ENCODE measurements around the gene FOXO1. TPM values are rescaled to one million over a fixed set of nuclear protein-coding genes. Genes with fewer than 3 reads are reported as not detected.

Gene FOXO1
- total RNA-seq, 1 donor from 2014 or later, result 57.5 TPM

DNA sequence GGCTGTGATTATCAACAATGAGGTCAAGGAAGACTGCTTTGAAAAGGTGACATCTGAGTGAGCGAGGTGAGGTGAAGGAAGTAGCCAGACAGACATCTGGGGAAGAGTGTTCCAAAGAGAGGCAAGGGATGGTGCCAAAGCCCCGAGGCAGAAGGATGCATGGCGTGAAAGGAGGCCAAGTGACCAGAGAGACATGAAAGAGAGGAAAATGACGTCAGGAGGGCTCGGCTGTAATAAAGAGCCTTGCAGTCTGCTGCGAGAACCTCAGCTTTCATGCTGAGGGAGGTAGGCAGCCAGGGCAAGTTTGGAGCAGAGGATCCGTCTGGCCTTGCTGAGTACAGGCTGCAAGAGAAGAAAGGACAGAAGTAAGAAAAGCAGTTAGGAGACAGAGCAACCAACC, 50.8 kb downstream of the FOXO1 start:
- ATAC-seq (no peak), DNase-seq (ENCODE audit: low spot score) (no peak)
- intact Hi-C loops (cut with DNase I), result no loop called here

DNA sequence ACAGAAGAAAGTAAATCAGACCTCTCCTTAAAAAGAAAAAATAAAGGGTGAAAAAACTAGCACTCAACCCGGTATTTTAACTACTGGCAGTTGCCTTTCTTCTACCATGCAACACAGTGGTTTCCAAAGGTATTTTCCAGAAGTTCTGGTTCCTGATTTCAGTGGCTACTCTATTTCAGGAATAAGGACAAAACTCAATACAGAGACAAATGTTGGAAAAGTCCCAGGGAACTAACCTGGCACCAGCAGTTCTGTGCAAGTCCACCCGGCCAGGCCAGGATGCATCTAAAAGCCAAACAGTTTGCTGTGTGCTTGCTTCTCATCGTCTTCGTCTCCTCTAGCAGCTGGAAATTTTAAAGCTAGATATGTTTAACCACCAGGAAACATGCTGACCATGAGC, 52.5 kb downstream of the FOXO1 start:
- intact Hi-C loops (cut with DNase I), result no loop called here
- ATAC-seq (no peak), DNase-seq (ENCODE audit: low spot score) (no peak)

DNA sequence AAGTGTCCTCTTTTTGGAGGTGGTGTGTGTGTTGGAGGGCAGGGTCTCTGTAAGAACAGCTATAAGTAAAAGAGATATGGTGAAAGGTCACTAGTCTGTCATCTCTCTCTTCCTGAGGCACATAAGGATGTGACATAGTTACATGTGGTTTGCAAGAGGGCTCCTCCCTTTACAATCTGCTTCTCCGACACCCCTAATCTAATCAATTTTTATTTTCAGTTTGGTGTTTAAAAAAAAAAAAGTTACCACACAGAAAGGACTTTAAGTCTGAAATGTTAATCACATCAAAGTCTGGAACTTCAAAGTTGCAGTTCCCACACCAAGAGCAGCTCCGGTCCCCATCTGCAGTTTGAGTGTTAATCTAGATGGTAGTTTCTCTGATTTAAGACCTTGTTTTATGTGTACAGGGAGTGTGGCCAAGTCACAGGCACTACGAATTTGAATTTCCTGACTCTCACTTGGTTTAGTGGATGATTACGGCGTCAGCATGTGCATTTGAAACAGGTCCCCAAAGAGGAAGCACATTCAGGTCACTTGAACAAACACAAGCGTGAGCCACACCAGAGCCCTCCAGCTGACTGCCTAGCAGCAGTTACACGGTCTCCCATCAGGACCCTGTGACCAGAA, 53.1 kb downstream of the FOXO1 start:
- DNase-seq (ENCODE audit: low spot score) (no peak), ATAC-seq (peak; percentile 79)
- intact Hi-C loops (cut with DNase I), result no loop called here

DNA sequence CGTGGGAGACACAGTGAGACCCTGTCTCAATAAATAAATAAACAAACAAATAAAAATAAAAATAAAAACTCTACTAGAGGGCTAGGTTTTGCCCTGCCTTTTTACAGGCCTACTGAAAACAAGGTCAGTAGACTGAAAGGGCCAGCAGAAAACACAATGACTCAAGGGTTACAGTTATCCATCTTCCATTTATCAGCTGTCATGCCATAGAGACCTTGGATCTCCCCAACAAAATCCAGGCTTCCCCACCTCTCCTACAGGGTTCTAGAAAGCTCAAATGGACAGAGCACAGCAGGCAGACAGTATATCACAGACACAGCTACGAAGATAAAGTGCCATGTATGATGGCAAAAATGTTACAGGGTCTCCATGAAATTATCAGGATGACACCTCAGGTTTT, 54.4 kb downstream of the FOXO1 start:
- intact Hi-C loops (cut with DNase I), result no loop called here
- ATAC-seq (no peak), DNase-seq (ENCODE audit: low spot score) (no peak)

DNA sequence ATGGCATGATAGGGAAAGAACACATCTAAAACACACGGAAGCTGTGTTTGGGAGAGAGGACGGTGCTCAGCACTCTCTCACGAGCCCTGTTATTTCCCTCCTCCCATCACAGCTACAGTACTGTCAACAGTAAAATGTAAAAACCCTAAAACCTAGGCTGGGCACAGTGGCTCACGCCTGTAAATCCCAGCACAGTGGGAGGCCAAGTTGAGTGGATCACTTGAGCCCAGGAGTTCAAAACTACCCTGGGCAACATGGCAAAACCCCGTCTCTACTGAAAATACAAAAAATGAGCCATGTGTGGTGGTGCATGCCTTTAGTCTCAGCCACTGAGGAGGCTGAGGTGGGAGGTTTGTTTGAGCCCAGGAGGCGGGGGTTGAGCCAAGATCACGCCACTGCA, 54.8 kb downstream of the FOXO1 start:
- DNase-seq (ENCODE audit: low spot score), result no peak
- intact Hi-C loops (cut with DNase I), result no loop called here
- ATAC-seq, result no peak

DNA sequence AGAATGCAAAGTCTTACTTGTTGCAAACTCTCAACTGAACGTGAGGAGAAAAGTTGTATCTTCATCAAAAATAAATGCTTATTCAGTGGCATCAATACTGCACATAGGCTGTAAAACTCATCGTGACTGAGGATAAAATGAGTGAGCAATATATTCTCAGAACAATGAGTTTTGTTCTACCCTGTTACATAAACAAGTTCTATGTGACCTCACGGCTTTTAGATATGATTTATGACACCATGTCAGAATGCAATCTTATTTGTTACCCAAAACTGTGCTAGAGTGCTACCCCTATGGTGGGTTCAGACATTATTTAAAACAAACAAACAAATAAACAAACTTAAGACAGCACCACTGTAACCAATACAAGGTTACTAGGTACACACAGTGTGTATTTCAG, 55.4 kb downstream of the FOXO1 start:
- ATAC-seq, result no peak
- DNase-seq (ENCODE audit: low spot score), result no peak
- intact Hi-C loops (cut with DNase I), result no loop called here

DNA sequence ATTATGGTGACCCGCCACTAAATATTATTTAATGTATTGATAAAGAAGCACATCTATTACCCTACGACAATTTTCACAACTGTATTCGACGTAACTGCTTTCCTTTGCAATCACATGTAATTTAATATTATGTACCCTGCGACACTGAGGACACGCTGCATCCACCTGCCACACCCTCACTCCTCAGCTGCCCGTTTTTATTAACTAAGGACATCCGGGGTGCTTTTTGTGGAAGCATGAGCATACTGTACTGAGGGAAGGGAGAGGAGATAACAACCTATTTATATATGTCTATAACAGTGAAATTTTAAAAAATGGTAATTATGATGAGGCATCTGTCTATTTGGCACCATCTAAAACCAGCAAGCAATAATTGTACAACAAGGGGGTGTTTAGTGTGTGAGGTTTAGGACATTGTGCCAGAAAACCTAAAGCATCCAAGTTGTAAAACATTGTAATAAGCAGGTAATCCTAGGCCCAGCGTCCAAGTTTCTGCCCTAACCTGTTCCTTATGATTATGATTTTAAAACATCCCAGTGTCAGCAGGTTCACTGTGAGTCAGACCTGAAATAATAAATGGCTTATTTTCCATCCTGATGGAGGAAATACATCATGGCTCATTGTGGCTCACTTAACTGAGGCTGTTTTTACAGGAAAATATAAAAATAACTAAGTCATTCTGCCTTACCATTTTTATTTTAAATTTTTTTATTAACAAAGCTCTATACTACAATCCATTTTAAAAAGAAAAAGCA, 56.3 kb downstream of the FOXO1 start:
- no peak for DNase-seq (ENCODE audit: low spot score)
- no peak for ATAC-seq
- intact Hi-C loops (cut with DNase I), result no loop called here

DNA sequence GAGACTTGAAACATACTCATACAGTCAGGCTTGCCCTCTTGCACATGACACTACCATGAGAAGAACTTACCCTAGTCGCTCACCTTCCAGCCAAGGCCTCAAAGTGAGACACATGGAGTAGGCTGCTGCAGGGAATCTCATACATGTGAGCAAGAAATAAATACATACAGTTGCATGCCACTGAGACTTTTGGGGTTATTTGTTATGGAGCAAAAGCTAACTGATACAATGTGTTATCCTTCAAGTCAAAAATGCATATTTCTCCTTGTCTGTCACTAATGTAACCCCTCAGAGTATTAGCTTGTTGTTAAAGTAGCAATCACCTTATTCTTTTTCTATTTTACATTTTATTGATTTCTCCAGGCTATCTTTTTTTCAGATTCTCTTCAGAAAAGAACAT, 58.1 kb downstream of the FOXO1 start:
- intact Hi-C loops (cut with DNase I), result no loop called here
- ATAC-seq, result no peak
- DNase-seq (ENCODE audit: low spot score), result no peak

DNA sequence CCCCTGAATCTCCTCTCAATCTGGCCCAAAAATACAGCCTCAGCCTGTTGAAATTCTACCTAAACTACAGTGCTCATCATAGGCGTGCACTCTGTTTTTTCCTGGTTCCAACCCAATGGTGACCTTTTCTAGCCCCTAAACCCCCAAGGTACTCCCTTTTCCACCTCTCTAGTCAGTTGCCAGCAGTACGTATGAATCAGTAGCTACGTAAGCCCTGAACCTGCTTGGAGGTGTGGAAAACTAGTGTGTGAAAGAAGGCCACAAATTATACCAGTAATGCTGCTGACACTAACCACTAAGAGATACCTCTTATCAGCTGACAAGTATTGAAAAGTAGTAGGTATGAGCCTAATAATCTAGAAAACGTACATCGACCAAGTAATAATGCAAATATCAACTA, 60.9 kb downstream of the FOXO1 start:
- intact Hi-C loops (cut with DNase I), result no loop called here
- no peak for ATAC-seq
- no peak for DNase-seq (ENCODE audit: low spot score)

DNA sequence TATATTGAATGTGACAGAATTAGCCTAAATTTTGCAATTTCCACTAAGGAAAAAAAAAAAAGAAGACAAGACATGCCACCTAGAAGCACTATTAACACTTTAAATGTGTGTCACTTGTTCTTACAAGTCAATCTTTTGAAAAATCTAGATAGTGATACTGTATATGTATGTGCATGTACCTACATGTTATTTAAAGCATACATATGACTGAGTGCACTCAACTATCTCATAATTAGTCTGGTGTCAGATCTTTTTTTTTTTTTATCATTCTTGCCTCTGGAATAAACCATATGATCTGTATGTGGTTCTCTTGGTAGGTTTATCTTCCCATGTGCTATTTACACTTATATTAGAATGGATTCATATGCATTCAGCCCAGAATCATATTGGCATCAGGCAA, 62.3 kb downstream of the FOXO1 start:
- DNase-seq (ENCODE audit: low spot score) (no peak), ATAC-seq (no peak)
- intact Hi-C loops (cut with DNase I), result no loop called here

DNA sequence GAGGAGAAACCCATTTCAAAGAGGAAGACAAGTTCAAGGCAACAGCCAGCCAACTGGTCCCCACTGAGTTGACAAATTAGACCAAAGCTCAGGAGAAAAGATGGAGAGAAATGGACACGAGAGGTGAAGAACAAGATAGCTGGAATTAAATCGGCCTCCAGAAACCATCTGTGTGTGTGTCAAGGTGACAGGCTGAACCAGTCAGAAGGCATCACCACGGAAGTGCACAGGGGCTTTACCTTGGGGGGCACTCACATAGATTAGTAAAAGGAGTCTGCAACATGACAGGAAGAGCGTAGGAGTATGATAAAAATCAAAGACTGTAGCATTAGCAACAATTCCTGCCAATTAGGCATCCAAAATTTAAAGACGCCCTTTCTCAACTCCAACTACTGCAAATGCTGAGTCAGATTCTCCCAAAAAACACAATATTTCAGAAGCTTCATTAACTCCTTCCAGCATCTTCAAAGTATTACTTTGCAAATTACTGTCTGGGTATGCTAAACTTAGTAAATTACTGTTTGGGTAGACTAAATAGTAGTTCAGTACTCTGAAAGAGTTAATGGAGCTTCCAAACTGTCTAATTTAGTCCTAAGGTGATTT, 66.2 kb downstream of the FOXO1 start:
- DNase-seq (ENCODE audit: low spot score), result no peak
- no peak for ATAC-seq
- intact Hi-C loops (cut with DNase I), result no loop called here

DNA sequence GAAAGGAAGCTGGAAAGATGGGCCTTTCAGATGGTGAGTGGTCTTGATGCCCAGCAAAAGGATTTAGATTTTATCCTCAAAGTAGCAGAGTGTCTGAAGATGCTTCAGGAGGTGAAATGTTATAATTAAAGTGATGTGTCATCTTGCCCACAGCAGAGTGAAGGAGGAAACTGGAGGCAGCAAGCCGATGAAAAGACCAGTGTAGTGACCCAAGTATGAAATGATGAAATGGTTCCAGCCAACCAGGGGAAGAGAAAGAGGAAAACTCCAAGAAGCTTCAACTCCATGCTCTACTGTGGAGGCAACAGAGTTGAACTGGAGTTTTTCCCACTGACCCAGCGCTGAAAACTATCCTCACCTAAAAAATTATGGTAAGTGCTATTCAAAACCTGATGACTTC, 66.7 kb downstream of the FOXO1 start:
- intact Hi-C loops (cut with DNase I), result no loop called here
- DNase-seq (ENCODE audit: low spot score) (no peak), ATAC-seq (no peak)

DNA sequence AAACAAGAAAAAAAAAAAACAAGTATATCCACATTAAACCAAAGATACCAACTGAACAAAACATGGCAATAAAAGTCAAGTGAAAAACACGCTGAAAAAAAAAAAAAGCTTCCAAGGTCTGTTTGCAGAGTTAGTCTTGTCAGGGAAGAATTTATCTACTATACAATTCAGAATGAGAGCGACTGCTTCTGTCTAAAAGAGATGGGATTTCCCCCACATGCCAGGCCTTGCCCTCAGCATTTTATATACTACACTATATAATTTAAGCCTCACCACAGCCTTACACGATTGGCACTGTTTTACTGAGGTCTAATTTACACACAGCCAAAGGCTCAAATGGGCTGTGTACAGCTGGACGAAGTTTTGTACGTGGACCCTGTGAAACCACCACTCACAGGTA, 67.3 kb downstream of the FOXO1 start:
- ATAC-seq, result no peak
- DNase-seq (ENCODE audit: low spot score), result no peak
- intact Hi-C loops (cut with DNase I), result no loop called here

DNA sequence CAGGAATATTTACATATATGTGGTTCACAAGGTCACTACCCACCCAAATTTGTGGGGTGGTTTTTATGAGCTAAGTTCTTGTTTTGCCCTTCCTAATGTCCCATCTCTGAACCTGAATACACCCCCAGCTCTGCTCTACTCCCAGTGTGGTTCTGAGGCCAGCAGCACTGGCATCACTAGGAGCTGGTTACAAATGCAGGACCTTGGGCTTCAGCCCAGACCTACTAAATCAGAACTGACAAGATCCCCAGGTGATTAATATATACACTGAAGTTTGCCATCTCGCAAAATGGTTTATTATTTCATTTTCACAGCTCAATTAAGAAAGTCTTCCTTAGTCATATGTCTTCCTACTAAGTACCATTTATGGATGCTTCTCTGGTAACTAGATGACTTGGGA, 67.9 kb downstream of the FOXO1 start:
- ATAC-seq (no peak), DNase-seq (ENCODE audit: low spot score) (no peak)
- intact Hi-C loops (cut with DNase I), result no loop called here

DNA sequence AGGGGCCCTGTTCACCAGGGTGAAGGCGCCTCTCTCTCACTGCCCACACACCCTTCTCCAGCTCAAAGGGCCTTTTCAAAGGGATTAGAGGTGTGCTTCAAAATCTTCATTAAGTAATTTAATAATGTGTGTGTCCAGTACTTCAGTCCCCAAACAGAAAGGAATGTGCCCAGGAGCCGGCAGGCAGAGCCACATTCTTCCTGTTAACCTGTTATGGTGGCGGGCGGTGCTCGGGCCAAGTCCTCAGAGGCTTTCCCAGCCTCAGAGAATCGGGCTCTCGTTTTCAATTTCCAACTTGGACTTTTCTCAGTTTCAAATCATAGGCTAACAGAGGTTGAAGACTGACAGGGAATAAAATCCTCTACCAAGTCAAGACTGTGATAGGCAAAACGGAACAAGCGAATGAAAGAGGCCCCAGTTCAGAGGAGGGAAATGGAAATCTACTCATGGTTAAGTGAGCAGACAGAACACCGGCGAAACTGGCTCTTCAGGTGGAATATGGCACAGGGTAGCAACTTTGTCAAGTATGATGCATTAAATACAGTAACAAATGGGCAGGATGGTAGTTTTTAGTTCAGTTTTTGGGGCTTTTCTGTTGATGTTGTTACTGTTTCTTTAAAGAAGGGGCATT, 68.6 kb downstream of the FOXO1 start:
- DNase-seq (ENCODE audit: low spot score) (no peak), ATAC-seq (no peak)
- intact Hi-C loops (cut with DNase I), result no loop called here

DNA sequence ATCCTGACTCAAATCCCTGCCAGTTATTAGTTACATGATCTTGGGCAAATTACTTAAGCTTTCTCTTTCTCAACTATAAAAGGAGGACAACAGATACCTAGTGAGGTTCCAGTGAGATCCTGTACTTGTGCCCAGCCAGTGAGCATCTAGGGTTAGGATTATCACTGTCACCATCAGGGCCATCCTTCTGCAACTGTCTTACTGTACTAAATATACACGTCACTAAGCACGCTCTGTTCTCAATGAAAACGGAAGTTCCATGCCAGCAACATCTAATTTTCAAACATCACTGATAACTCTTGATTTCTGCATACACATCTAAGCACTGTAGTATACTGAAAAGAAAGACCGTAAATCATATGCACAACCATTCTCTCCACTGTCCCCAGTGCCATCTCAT, 70.0 kb downstream of the FOXO1 start:
- ATAC-seq (no peak), DNase-seq (ENCODE audit: low spot score) (no peak)
- intact Hi-C loops (cut with DNase I), result no loop called here

DNA sequence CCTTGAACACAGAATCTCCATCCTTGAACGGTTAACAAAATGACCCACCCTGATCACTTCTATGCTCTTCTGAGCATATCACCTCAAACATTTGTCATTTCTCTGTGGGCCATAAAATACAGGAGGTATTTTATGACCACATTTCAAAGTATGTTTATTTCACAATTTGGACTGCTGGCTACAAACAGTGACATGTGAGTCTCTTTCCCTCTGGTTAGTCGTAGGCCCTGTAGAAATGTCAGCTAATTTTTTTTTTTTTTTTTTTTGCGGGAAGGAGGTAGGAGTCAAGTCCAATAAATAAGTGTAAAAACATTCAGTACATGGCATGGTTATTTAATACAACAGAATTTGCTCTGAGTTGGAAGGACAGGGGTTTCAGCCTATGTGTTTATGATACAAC, 70.7 kb downstream of the FOXO1 start:
- intact Hi-C loops (cut with DNase I), result no loop called here
- ATAC-seq (peak; percentile 33), DNase-seq (ENCODE audit: low spot score) (no peak)

DNA sequence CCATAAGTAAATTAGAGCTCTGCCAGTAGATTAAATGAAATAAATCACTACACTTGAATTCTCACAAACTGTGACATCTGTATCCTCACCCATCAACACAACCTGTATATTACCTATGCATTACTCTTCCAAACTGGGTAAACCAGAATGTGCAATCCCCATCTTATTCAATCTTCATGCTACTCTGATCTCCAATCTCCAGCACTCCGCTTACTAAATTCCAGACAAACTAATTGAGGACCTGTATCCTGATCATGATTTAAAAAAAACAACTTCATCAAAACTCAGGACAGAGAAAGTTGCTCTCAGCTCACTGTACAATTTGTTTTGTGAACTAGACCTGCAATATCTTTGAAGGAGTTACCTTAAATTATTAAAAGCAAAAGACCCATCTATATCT, 74.4 kb downstream of the FOXO1 start:
- ATAC-seq (no peak), DNase-seq (ENCODE audit: low spot score) (no peak)
- intact Hi-C loops (cut with DNase I), result no loop called here

DNA sequence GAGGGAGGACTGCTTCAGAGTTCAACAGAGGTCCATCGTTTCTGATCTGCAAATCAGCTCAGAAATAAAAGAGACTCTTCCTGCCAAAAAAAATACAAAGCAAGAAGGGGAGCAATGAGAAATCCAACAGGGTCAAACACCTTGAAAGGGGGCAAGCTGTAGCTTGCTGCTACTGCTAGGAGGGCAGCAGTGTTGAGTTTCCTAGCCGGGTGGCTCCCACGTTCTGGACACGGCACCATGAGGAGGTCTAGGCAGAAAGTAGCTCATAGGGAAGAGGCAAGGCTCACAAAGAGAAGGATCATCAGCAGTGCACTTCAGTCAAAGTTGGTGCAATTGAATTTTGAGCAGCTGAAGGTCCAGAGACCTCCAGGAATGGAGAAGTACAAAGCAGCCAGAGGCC, 75.3 kb downstream of the FOXO1 start:
- DNase-seq (ENCODE audit: low spot score) (no peak), ATAC-seq (no peak)
- intact Hi-C loops (cut with DNase I), result no loop called here

DNA sequence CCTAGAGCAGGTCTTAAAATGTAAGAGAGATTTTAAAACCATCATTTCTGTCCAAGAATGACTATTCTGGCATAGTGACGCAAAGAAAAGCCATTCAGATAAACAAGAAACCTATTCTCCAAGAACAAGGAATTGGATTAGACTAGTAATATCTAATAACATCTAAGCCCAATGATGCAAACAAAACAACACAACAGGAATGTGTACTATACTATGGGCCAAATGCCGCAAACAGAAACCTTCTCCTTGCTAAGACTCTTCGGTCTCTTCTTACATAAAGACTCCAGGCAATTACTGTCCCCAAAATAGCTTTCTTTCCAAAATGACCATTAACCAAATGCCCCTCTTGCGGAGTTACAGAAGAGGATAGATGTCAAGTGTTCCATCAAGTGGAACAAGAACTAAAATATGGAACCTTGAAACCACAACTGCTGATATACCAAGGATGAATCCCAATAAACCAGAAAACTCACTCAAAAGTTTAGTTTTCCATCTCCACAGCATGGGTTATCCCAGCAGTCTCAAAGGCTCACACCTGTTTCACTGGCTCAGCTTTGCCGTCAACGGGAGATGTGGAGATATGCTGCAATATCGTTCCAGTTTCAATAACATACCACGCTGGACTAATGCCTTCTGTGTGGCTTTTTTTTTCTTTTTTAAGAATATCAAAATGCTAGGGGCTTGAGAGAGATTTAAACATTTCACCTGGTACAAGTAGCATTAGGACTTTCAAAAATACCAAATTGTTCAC, 76.2 kb downstream of the FOXO1 start:
- ATAC-seq (no peak), DNase-seq (ENCODE audit: low spot score) (no peak)
- intact Hi-C loops (cut with DNase I), result no loop called here

Data from sciatic nerve (tissue), 2 donors.